GM19372 (cell line): Measurements from ENCODE around the gene CECR2.

Experiments used
- ATAC-seq: cut with Tn5 transposase; IDR thresholded peaks from one replicate; pipeline ENCODE4 v1.9.1; 2021; ENCODE audit warnings: mild to moderate bottlenecking, low read depth, moderate library complexity; ENCODE audit not compliant: unreplicated experiment

Gene CECR2

GRCh38 chr22:17590586-17590985 lies 221.3 kb downstream of the CECR2 start:
- ATAC-seq, result no peak

GRCh38 chr22:17592201-17592600 lies 222.9 kb downstream of the CECR2 start:
- ATAC-seq, result no peak

GRCh38 chr22:17596226-17596625 lies 227.0 kb downstream of the CECR2 start:
- no peak for ATAC-seq

- no peak for ATAC-seq
These were observed 228.0 kb downstream of the CECR2 start for GRCh38 chr22:17597217-17597616.

- ATAC-seq, result no peak
These were observed 229.1 kb downstream of the CECR2 start for GRCh38 chr22:17598318-17598717.

- ATAC-seq, result no peak
These were observed 231.8 kb downstream of the CECR2 start for GRCh38 chr22:17601031-17601430.

- no peak for ATAC-seq
These were observed 234.4 kb downstream of the CECR2 start for GRCh38 chr22:17603668-17604067.

- ATAC-seq, result no peak
These were observed 237.2 kb downstream of the CECR2 start for GRCh38 chr22:17606496-17606895.
